NCI-H226 (cell line): ENCODE data around the gene NFATC4.
A peak's percentile ranks its signal among the peaks of the same experiment; 100 is the strongest.

Experiments
- DNase-seq: peaks from one replicate; pipeline ENCODE4 v3.0.0-alpha.2; 2015

The NFATC4 gene

DNA sequence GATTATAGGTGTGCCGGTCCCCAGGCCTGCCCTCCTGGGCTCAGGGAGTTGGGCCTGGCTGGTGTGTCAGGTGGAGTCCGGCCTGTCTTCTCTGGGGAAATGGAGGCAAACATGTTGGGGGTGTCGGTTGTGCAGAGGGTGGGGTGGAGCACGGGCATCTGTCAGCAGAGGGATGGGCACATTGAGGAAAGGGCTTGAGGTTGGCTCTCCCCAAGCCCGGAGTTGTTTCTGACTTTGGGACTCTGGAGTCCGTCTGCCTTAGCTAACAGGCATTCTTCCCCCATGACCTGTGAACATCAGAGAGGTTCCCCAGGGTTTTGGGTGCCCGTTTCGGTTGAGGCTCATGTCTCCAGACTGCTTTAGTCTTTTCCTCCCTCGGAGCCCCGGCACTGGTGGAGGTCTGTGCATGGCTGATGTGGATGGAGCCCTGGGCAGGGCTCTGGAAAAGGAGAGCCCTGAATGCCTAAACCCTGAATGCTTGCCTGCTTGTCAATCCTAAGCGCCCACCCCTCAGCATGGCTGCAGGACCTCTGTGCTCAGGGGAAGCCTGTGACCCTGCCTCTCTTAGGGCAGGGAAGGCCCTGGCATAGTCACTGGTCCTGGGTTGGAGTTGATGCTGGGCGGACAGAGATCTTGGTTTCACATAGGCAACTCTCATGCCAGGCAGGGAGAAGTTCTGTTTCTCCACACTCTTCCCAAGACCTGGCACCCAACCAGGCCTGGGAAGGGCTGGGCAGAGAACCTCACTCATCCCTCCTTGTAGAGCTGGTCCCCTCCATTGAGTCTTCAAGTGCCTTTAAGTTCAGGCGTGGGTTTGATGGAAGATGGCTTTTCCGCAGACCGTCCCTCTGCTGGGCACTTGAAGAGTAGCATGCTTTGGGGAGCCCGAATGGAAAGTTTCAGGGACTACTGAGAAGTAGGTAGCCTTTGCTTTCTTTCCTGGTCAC lies 43.7 kb downstream of the NFATC4 start:
- peak; percentile 36 for DNase-seq

DNA sequence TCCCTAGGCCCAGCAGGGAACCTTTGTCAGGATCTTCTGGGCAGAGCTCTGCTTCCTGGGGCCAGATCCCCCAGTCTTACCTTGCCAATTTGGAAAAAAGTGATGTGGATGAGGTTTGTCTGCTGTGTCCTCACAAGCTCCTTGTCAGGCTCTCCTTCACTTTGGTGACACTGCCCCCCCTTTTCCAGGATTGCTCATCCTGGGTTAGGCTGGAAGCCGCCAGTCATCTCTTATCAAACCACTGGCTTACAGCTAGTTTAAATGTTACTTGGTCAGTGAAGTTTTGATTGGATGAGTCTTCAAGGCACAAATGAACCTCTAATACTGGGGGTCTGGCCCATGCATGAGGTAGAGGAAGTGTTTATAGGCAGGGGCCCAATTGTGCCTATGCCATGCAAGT lies 46.1 kb downstream of the NFATC4 start:
- no peak for DNase-seq

DNA sequence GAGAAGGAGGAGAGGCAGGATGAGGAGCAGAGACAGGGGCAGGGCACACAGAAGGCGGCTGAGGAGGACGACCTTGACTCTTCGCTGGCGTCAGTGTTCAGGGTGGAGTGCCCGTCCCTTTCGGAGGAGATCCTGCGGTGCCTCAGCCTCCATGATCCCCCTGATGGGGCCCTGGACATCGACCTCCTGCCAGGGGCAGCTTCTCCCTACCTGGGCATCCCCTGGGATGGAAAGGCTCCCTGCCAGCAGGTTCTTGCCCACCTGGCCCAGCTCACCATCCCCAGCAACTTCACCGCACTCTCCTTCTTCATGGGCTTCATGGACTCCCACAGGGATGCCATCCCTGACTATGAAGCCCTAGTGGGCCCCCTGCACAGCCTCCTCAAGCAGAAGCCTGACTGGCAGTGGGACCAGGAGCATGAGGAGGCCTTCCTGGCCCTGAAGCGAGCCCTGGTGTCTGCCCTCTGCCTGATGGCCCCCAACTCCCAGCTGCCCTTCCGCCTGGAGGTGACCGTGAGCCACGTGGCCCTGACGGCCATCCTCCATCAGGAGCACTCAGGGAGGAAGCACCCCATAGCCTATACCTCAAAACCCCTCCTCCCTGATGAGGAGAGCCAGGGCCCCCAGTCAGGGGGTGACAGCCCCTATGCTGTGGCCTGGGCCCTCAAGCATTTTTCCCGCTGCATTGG lies 46.9 kb downstream of the NFATC4 start:
- DNase-seq = no peak

DNA sequence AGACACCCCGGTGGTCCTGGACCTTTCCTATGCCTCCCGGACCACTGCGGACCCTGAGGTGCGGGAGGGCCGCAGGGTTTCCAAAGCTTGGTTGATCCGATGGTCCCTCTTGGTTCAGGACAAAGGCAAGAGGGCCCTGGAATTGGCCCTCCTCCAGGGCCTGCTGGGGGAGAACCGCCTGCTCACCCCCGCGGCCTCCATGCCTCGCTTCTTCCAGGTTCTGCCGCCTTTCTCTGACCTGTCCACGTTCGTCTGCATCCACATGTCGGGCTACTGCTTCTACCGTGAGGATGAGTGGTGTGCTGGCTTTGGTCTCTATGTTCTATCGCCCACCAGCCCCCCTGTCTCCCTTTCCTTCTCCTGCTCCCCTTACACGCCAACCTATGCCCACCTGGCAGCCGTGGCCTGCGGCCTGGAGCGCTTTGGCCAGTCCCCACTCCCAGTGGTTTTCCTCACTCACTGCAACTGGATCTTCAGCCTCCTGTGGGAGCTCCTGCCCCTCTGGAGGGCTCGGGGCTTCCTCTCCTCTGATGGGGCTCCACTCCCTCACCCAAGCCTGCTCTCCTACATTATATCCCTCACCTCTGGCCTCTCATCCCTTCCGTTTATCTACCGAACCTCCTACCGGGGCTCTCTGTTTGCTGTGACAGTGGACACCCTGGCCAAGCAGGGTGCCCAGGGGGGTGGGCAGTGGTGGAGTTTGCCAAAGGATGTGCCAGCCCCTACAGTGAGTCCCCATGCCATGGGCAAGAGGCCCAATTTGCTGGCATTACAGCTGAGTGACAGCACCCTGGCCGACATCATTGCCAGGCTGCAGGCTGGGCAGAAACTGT lies 47.7 kb downstream of the NFATC4 start:
- no peak for DNase-seq

DNA sequence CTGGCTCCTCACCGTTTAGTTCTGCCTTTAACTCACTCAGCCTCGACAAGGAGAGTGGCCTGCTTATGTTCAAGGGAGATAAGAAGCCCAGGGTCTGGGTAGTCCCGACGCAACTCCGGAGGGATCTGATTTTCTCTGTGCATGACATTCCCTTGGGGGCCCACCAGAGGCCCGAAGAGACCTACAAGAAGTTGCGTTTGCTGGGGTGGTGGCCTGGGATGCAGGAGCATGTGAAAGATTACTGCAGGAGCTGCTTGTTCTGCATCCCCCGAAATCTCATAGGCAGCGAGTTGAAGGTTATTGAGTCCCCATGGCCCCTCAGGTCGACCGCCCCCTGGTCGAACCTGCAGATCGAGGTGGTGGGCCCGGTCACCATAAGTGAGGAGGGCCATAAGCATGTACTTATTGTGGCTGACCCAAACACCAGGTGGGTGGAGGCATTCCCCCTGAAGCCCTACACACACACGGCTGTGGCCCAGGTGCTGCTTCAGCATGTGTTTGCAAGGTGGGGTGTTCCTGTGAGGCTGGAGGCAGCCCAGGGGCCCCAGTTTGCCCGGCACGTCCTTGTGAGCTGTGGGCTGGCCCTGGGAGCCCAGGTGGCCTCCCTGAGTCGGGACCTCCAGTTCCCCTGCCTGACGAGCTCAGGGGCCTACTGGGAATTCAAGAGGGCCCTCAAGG lies 48.4 kb downstream of the NFATC4 start:
- DNase-seq = no peak

DNA sequence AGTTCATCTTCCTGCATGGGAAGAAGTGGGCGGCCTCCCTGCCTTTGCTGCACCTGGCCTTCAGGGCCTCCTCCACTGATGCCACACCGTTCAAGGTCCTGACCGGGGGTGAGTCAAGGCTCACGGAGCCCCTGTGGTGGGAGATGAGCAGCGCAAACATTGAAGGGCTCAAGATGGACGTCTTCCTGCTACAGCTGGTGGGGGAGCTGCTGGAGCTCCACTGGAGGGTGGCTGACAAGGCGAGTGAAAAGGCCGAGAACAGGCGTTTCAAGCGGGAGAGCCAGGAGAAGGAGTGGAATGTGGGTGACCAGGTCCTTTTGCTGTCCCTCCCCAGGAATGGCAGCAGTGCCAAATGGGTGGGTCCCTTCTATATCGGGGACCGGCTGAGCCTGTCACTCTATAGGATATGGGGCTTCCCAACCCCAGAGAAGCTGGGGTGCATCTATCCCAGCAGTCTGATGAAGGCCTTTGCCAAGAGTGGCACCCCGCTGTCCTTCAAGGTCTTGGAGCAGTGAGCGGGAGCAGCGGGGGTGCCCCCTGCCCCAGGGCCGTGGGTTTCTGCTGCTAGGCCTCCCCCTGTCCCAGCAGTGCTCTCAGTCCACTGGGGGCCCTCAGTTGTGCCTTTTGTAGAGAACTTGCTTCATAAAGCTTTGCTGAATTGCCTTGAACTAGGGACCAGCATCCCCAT lies 49.1 kb downstream of the NFATC4 start:
- no peak for DNase-seq

DNA sequence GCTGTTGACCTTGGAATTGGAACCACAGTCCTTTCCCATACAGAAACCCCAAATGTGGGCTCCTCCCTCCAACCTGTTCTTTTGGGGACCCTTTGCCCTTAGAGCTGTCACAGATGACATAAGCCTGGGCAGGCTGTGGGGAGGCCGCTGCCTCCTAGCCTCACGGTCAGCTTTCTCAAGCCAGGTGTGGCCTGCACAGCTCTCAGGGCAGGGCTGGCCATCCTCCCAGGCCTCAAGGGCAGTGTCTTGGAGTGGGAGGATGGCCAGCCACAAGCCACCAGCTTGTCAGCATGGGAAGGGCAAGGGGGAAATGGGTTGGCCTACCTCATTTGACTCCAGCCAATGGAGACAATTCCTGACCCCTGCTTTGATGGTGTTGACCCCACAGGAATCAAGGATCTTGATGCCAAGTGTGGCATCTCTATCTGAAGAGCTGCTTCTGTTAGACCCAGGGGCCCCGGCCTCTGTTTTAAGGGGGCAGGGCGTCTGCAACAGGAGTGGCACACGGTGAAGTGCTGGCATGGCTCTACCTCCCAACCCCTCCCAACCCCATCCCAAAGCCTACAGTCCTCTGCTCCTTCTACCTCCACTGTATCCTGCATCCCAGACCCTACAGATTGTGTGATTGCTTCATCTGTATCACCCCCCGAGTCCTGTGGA lies 50.0 kb downstream of the NFATC4 start:
- DNase-seq = no peak

DNA sequence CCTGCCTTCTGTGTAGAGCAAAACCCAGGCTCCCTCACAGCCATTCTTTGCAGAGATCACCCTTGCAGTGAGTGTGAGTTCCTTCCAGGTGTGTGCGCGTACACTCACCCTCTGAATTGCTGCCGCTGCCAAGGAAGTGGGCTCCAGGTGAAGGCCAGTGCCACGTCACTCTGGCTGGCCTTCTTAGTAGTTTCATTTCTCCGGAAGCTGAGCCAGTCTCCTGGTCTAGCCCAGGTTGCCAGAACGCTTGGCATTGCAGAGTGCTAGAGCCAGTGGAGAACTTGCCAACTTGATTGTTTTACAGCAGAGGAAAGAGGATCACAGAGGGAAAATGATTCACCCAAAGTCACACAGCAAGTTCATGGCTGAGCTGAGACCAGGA lies 50.5 kb downstream of the NFATC4 start:
- no peak for DNase-seq

DNA sequence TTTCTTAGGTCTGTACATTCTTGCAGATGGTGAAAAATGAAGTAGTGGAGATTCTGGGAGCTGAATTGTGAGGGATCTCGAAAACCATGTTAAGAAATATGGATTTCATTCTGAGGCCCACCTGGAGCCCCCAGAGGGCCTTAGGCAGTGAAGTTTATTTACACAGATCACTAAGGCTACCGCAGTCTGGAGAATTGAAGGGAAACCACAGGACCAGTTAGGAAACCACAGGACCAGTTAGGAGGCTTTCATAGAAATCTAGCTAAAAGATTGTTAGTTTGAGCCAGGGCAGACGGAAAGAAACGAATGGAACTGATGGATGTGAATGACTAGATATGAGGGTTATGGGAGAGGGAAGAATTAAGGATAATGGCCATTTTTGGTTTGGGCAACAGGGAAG lies 54.3 kb downstream of the NFATC4 start:
- DNase-seq = no peak

DNA sequence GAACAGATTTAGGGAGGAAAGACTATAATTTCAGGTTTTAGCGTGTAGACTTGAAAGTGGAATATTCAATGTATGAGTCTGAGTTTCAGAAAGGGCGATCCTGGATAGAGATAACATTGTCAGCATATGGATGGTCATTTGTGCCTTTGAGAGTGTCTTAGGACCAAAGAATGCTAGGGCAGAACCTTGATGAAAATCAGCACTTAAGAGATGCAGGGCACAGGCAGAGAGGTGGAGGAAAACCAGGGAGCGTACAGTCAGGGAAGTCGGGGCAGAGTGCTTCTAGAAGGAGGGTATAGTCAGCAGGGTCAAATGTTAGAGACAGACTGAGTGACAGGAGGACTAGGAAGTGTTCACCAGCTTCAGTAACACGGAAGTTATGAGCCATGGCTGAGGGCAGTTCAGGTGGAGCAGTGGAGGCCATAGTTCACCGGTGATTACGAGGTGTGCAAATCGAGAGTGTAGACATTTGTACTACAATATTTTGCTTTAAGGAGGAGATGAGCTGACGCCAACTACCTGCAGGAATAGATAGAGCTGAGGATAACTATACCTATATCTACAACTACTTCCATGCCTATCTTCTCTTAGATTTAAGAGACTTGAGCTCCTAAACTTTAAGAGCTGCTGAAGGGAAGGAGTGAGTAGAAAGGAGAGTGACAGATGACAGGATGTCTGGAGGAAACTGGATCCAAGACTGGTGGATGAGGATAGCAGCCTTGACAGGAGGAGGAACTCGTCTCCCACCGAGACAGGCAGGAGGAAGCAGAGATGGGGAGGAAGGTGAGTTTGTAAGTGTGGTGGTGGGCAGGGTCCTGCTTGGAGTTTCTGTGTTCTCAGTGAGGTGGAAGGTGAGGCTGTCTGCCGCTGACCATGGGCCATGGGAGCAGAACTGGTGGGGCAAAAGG lies 55.0 kb downstream of the NFATC4 start:
- DNase-seq = no peak

DNA sequence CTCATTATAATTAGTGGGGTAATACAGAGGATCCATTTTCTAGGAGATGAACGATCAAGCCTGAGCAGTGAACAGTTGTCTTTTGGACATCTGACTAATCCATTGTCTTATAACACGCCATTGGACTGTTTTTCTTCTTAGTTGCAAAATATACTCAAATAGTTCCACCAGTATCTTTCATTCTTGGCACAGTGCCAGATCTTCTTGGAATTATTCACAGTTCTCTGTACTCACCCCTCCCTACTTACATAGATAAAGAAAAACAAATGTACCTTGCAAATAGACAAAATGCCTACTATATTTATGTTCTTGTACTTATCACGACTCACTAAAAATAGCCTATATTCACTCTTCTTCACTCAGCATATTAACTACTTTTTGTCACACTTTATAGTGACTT lies 57.7 kb downstream of the NFATC4 start:
- peak; percentile 82 for DNase-seq

DNA sequence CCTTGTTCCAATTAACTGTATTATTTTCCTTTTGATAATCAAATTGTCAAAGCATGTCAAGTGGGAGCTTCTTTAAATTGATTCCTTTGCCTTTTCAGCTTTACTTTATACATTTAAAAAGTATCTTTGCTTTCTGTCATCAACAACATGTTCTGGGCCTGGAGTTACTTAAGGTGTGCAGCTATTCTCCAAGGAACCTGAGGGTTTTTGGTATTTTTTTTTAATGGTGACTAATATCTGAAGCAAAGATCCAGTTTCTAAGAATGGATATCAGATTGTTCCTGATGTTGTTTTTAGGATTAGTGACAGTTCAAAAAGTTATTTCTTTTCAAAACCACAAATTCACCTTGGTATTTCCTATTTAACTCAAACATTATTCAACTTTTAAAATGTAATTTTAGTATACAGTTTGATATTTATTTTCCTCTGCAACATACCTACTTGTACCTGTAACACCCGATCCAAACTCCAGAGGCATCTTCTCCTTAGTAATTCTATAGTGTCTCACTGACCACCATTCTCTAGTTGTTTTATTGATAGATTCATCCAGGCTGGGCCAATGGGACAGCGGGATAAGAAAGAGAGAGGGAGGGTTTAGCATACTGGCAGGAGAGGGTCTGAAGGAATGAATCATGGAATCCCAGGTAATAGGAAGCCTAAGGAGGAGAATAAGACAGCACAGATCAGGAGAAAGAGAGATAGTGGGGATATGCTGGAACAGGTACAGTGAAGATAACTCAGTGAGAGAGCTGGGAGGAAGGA lies 58.3 kb downstream of the NFATC4 start:
- no peak for DNase-seq

DNA sequence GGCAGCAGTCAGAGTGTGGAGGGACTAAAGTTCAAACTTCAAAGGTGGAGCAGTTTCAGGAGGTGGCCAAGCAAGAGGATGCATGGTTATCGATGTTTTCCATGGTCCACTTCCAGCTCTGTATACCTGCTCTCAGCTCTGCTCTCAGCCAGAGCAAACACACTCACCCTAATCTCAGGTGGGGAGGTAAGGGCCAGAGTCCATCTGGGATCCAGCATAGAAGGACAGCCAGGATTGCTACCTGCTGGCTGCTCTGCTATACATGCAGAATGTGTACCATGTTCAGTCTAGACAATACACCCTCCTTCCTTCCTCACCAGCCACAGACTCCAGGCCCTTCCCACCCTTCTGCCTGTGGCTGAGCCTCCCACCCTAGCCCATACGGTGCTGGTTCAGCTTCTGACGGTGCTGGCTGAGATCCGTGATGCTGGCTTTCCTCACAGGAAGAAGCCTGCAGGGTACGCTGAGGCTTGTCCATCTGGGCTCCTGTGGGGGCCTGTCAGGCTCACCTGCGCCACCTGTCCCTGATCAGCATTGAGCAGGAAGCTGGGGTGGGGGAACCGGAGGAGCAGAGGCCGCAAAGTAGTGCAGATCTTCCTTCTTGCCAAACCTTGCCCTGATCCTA lies 59.0 kb downstream of the NFATC4 start:
- no peak for DNase-seq

DNA sequence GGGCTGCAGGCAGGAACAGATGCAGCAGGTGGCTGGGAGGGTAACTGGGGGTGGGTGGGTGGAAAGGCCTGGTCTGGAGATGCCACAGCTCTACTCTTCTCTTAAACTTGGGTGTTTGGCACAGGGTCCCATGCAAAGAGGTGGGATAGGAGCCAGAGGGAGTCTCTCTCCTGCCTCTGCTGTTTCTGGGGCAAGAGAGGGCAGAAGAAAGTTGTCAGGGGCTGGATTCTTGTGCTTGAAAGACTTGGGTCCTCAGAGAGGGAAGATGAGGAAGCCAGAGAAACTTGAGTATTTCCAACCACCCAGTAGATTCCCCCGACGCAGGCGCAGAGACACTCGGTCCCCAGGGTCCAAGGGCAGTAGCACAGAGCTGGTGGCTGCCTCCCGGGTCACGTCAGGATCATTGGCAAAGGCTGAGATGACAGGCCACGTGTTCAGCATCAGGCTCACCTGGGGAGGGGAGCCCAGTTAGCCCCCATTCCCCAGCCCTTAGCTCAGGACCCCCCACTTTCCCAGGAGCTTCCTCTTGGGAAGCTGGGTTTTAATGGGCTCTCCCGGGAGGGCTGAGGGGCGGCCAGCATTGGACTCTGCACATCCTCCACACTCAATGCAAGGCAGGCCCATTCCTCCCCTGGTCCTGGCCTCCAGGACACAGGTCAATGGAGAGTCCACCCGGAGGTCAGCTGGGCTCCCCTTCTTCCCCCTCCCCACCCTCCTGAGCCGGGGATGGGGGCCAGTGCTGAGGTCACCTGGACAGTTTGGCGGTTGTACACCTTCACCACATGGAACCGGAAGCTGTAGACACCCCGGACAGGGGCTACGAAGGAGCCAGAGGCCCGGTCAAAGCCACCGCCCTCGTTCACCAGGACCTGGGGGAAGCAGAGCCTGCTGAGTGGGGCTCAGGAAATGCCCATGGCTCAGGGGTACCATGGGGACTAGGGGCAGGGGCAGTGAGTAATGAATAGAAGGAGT lies 59.8 kb downstream of the NFATC4 start:
- no peak for DNase-seq

DNA sequence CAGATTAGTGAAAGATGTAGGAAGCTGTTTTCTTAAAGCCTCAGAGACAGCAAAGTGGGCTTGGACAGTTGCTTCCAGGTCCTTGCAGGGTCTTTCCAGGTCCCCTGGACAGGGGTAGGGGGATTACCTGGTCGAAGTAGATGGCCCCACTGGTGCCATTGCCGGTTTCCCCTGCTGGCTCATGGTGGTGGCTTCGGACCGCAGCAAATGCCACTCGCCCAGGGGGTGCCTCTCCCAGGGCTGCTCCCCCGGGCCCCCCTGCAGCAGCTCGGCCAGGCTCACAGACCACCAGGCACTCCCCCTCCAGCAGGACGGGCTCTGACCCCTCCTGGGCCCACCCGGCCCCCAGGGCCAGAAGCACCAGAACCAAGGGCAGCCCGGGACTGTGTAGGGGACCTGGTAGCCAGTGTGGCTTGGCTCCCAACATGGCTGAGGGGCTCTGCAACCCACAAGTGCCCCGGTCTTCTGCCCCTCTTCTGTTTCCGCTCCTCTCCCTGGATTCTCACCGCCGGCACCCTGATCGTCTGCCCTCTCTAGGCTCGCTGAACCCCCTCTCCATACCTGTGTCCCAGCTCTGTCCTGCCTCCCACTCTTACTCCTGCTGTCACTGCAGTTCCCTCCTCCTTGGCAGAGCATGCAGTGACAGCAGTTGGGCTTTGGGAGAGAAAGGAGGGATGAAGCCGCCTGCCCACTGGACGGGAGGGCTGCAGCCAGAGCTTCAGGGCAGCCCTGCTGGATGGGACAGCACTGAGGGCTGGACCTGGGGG lies 60.8 kb downstream of the NFATC4 start:
- no peak for DNase-seq
